H1 (cell line): Measurements from ENCODE around the gene C9orf40. TPM values are rescaled to one million over a fixed set of nuclear protein-coding genes. Genes with fewer than 3 reads are reported as not detected.

Experiments
- CTCF ChIA-PET: fragments of 300-600 bp; sonication (Branson Sonifier 250); formaldehyde crosslinking; loops from one replicate; lab custom pipeline; 2021; ENCODE audit not compliant: partially characterized antibody; lab: Charles Lee
- POLR2A ChIA-PET: fragments of 300-600 bp; sonication (Branson Sonifier 250); formaldehyde crosslinking; loops from one replicate; lab custom pipeline; 2021; ENCODE audit warnings: inconsistent platforms; ENCODE audit not compliant: partially characterized antibody; lab: Charles Lee
- DNase-seq, 2 experiments: peaks; one replicate each; pipeline versions ENCODE4 v3.0.0 to v3.0.0-alpha.2; 2010 to 2022; ENCODE audit warnings: low spot score in 2 of 2, low read depth in 1 of 2, mixed read lengths in 1 of 2
- FAIRE-seq: peaks from 2 replicates; lab custom pipeline; 2011; peaks lifted over from hg19 to GRCh38; lab: Jason Lieb, UNC
- H2AFZ ChIP-seq: 2 replicates; pipeline ENCODE4 v1.8.1; 2012; ENCODE audit warnings: low read length, inconsistent platforms
- H2AK5ac ChIP-seq: 2 replicates; pipeline ENCODE4 v1.6.1; 2013; ENCODE audit warnings: low read depth, low read length
- H2BK120ac ChIP-seq: replicated peaks from 2 replicates; pipeline ENCODE3; 2013; ENCODE audit warnings: low read depth, low read length, inconsistent platforms
- H2BK12ac ChIP-seq: 2 replicates; pipeline ENCODE4 v1.6.1; 2013; ENCODE audit warnings: low read depth, low read length
- H2BK15ac ChIP-seq: 2 replicates; pipeline ENCODE4 v1.6.1; 2013; ENCODE audit warnings: low read length
- H2BK20ac ChIP-seq: 2 replicates; pipeline ENCODE4 v1.6.1; 2013; ENCODE audit warnings: low read length
- H2BK5ac ChIP-seq: 2 replicates; pipeline ENCODE4 v1.6.1; 2013; ENCODE audit warnings: low read depth, low read length
- H3K14ac ChIP-seq: 2 replicates; pipeline ENCODE4 v1.6.1; 2013; ENCODE audit warnings: inconsistent platforms; ENCODE audit not compliant: insufficient read length
- H3K18ac ChIP-seq: 2 replicates; pipeline ENCODE4 v1.6.1; 2013; ENCODE audit warnings: low read length; ENCODE audit errors: extremely low read depth
- H3K23ac ChIP-seq: 2 replicates; pipeline ENCODE4 v1.6.1; 2013; ENCODE audit warnings: inconsistent platforms; ENCODE audit not compliant: insufficient read length
- H3K23me2 ChIP-seq: 2 replicates; pipeline ENCODE4 v1.6.1; 2013; ENCODE audit warnings: low read depth, low read length
- H3K27ac ChIP-seq: 2 replicates; pipeline ENCODE4 v1.6.1; 2011; ENCODE audit warnings: low read depth, low read length, inconsistent platforms
- H3K27me3 ChIP-seq, 4 experiments: replicated peaks in 1 of 4; 1 replicate in 1 of 4; 2 replicates in 3 of 4; pipeline versions ENCODE4 v1.6.1 to v1.8.1; 2011 to 2013; ENCODE audit warnings: low read length in 3 of 4, mild to moderate bottlenecking in 3 of 4, inconsistent platforms in 2 of 4, mixed read lengths in 2 of 4, moderate library complexity in 1 of 4; ENCODE audit not compliant: control insufficient read depth in 3 of 4, insufficient read depth in 3 of 4; ENCODE audit errors: extremely low read depth in 1 of 4
- H3K36me3 ChIP-seq, 4 experiments: 2 replicates each; pipeline versions ENCODE4 v1.6.1 to v1.8.1; 2011 to 2013; ENCODE audit warnings: mild to moderate bottlenecking in 4 of 4, low read length in 3 of 4, moderate library complexity in 2 of 4, control low read depth in 1 of 4, inconsistent platforms in 1 of 4; ENCODE audit not compliant: insufficient read depth in 4 of 4, control insufficient read depth in 2 of 4
- H3K4ac ChIP-seq: replicated peaks from 2 replicates; pipeline ENCODE3; 2013; ENCODE audit warnings: low read length, low read depth, mixed read lengths, inconsistent platforms; ENCODE audit not compliant: insufficient read length
- H3K4me1 ChIP-seq, 4 experiments: replicated peaks in 1 of 4; 1 replicate in 1 of 4; 2 replicates in 3 of 4; pipeline versions ENCODE4 v1.6.1 to v1.8.1; 2011 to 2013; ENCODE audit warnings: low read length in 3 of 4, inconsistent platforms in 2 of 4, mixed read lengths in 1 of 4; ENCODE audit not compliant: insufficient read depth in 4 of 4, control insufficient read depth in 3 of 4
- H3K4me2 ChIP-seq, 2 experiments: 2 replicates each; pipeline versions ENCODE4 v1.6.1 to v1.8.1; 2011 to 2013; ENCODE audit warnings: low read depth in 2 of 2, low read length in 2 of 2, control low read depth in 1 of 2, inconsistent platforms in 1 of 2, mild to moderate bottlenecking in 1 of 2; ENCODE audit not compliant: insufficient read depth in 1 of 2
- H3K4me3 ChIP-seq, 4 experiments: fragments of 200-600, 300-600 bp in 1 of 4; sonication (generic), shearing (Covaris generic), sonication (Bioruptor Twin) in 1 of 4; 2 replicates each; pipeline versions ENCODE4 v1.5.1 to v1.8.1; 2011 to 2016; ENCODE audit warnings: low read length in 4 of 4, low read depth in 3 of 4, control low read depth in 2 of 4, inconsistent platforms in 2 of 4, mild to moderate bottlenecking in 2 of 4, mixed read lengths in 1 of 4, moderate library complexity in 1 of 4; ENCODE audit not compliant: insufficient read depth in 2 of 4; ENCODE audit errors: extremely low read depth in 1 of 4
- H3K56ac ChIP-seq: replicated peaks from 2 replicates; pipeline ENCODE3; 2013; ENCODE audit warnings: low read depth, mild to moderate bottlenecking, mixed read lengths, low read length, inconsistent platforms; ENCODE audit not compliant: insufficient read length
- H3K79me1 ChIP-seq: 2 replicates; pipeline ENCODE4 v1.6.1; 2013; ENCODE audit warnings: low read depth, low read length, control low read depth
- H3K79me2 ChIP-seq, 2 experiments: 2 replicates each; pipeline versions ENCODE4 v1.6.1 to v1.8.1; 2012 to 2013; ENCODE audit warnings: low read length in 2 of 2, mild to moderate bottlenecking in 2 of 2, inconsistent platforms in 1 of 2; ENCODE audit not compliant: insufficient read depth in 2 of 2, control insufficient read depth in 1 of 2
- H3K9ac ChIP-seq, 4 experiments: replicated peaks in 1 of 4; 1 replicate in 1 of 4; 2 replicates in 3 of 4; pipeline versions ENCODE4 v1.6.1 to v1.8.1; 2011 to 2013; ENCODE audit warnings: low read depth in 3 of 4, low read length in 3 of 4, control low read depth in 2 of 4, mild to moderate bottlenecking in 2 of 4, moderate library complexity in 2 of 4, inconsistent platforms in 1 of 4; ENCODE audit errors: extremely low read depth in 1 of 4
- H3K9me3 ChIP-seq, 2 experiments: 2 replicates each; pipeline versions ENCODE4 v1.6.1 to v1.8.1; 2012 to 2013; ENCODE audit warnings: mild to moderate bottlenecking in 2 of 2, moderate library complexity in 2 of 2, control low read depth in 1 of 2, inconsistent platforms in 1 of 2, low read depth in 1 of 2, low read length in 1 of 2, mixed read lengths in 1 of 2; ENCODE audit not compliant: insufficient read depth in 2 of 2
- H4K20me1 ChIP-seq, 2 experiments: replicated peaks in 1 of 2; 2 replicates each; pipeline versions ENCODE3 to v1.8.1; 2011 to 2013; ENCODE audit warnings: inconsistent platforms in 2 of 2, low read length in 2 of 2, mild to moderate bottlenecking in 1 of 2; ENCODE audit not compliant: insufficient read depth in 2 of 2, control insufficient read depth in 1 of 2
- H4K5ac ChIP-seq: 2 replicates; pipeline ENCODE4 v1.6.1; 2013; ENCODE audit warnings: low read length, low read depth, mixed read lengths, inconsistent platforms; ENCODE audit not compliant: insufficient read length
- H4K8ac ChIP-seq: 2 replicates; pipeline ENCODE4 v1.8.0; 2013; ENCODE audit warnings: mild to moderate bottlenecking, moderate library complexity, low read length, inconsistent platforms; ENCODE audit not compliant: insufficient read depth; ENCODE audit errors: extremely low read depth
- H4K91ac ChIP-seq: replicated peaks from 2 replicates; pipeline ENCODE3; 2013; ENCODE audit warnings: low read length, mixed read lengths, inconsistent platforms; ENCODE audit not compliant: insufficient read length
- CHD1 ChIP-seq: IDR thresholded peaks from 2 replicates; pipeline ENCODE4 v1.6.1; 2012; ENCODE audit warnings: low read depth, low read length, improper control_type of control experiment
- HDAC2 ChIP-seq, 2 experiments: fragments of 300-600 bp in 1 of 2; sonication (generic) in 1 of 2; IDR thresholded peaks; 2 replicates each; pipeline ENCODE4 v1.6.1; 2011 to 2012; ENCODE audit warnings: low read depth in 2 of 2, low read length in 2 of 2, mild to moderate bottlenecking in 2 of 2, moderate library complexity in 2 of 2, borderline replicate concordance in 1 of 2, inconsistent platforms in 1 of 2
- MAFK ChIP-seq: IDR thresholded peaks from 2 replicates; pipeline ENCODE4 v1.6.1; 2012; ENCODE audit warnings: low read depth, mild to moderate bottlenecking, improper control_type of control experiment, low read length
- NRF1 ChIP-seq: IDR thresholded peaks from 2 replicates; pipeline ENCODE4 v1.6.1; 2011; ENCODE audit warnings: mild to moderate bottlenecking, low read depth, low read length, improper control_type of control experiment
- PHF8 ChIP-seq: fragments of 200-600 bp; sonication (generic); conservative IDR thresholded peaks from 2 replicates; pipeline ENCODE4 v1.7.1; 2012; ENCODE audit warnings: low read depth, mild to moderate bottlenecking, inconsistent platforms, low read length, moderate library complexity
- RFX5 ChIP-seq: IDR thresholded peaks from 2 replicates; pipeline ENCODE4 v1.6.1; 2011; ENCODE audit warnings: low read depth, low read length, improper control_type of control experiment, borderline replicate concordance
- SRF ChIP-seq: IDR thresholded peaks from 2 replicates; pipeline ENCODE4 v1.6.1; 2011; ENCODE audit warnings: mild to moderate bottlenecking, low read depth, low read length, moderate library complexity
- SUZ12 ChIP-seq: fragments of 200-600 bp; sonication (generic); IDR thresholded peaks from 2 replicates; pipeline ENCODE4 v1.6.1; 2012; ENCODE audit warnings: mild to moderate bottlenecking, inconsistent platforms, low read length, moderate library complexity, mixed read lengths
- WGBS, 2 experiments: shearing (Covaris generic) in 1 of 2; methylation state at CpG; one replicate each; pipeline versions ENCODE4 v1.1.6 to v1.1.7; 2013 to 2015; ENCODE audit warnings: low lambda C conversion rate in 2 of 2, mixed read lengths in 2 of 2, inconsistent platforms in 1 of 2, low coverage in 1 of 2, missing lambda C conversion rate in 1 of 2; ENCODE audit not compliant: insufficient replicate concordance in 2 of 2, insufficient coverage in 1 of 2, insufficient read length in 1 of 2; ENCODE audit errors: extremely low coverage in 1 of 2, missing lambda C conversion rate in 1 of 2; 5-methylcytosine and 5-hydroxymethylcytosine counted together
- polyA plus RNA-seq, 7 experiments: library from polyadenylated mRNA; depleted of rRNA in 3 of 7; stranded (reverse) in 5 of 7; unstranded in 2 of 7; fragments of >200 nt in 5 of 7; fragments of 200-250 nt in 2 of 7; gene quantifications; 1 replicate in 5 of 7; 2 replicates in 1 of 7; 4 replicates in 1 of 7; pipeline versions ENCODE4 v1.2.1 to v1.2.3, GENCODE V29; 2011 to 2013; ENCODE audit warnings: missing spikeins in 2 of 7, mixed read lengths in 2 of 7
- total RNA-seq: library from RNA; stranded (reverse); fragmentation: NEBNext Ultra II Directional; extraction: Animal tissue kit (Norgen Biotek cat#: 25700); gene quantifications from 2 replicates; pipeline ENCODE4 v1.2.1, GENCODE V29; 2021

The C9orf40 gene
- total and polyA plus RNA-seq, 2 of the 8 experiments (the other 6 are each of a cell fraction or from before 2014, with no cell fraction given), result 3.6 to 11.2 TPM

- no peak for DNase-seq
- H2BK20ac ChIP-seq, result no peak overlapping the region
- H3K36me3 ChIP-seq, result peaks cover 0 to 5% (median 2%) of the 10 kb centered on the region in 4 experiments; a peak in 4 of 8 replicates
- H3K27ac ChIP-seq, result no peak overlapping the region
- no peak overlapping the region for H3K18ac ChIP-seq
- CTCF ChIA-PET, result no interaction called here
- H3K9ac ChIP-seq, result no peak overlapping the region
- no peak overlapping the region for H3K56ac ChIP-seq
- H2AK5ac ChIP-seq, result no peak overlapping the region
- H3K4me2 ChIP-seq, result no peak overlapping the region
- H3K23me2 ChIP-seq, result no peaks in the 10 kb centered on the region
- no peak overlapping the region for H2BK120ac ChIP-seq
- no peak for FAIRE-seq
- H3K14ac ChIP-seq, result no peak overlapping the region
- no peak overlapping the region for H2BK5ac ChIP-seq
- no peaks in the 10 kb centered on the region for H3K79me2 ChIP-seq
- WGBS, 2 experiments, result 96% methylated on average over 5 of the region's 5 CpGs; no CpG with 5 or more reads in 1 of the 2 experiments
- no peak overlapping the region for H2AFZ ChIP-seq
- H4K5ac ChIP-seq, result no peak overlapping the region
- H3K23ac ChIP-seq, result no peak overlapping the region
- H3K9me3 ChIP-seq, result 0 out of 4 replicates have a peak, but pooled peaks cover 2 to 5% of the 10 kb centered on the region in 2 experiments
- peaks cover 0 to 6% (median 0%) of the 10 kb centered on the region in 4 experiments; a peak in 2 of 7 replicates for H3K4me1 ChIP-seq
- no peak overlapping the region for H3K4me3 ChIP-seq
- H3K4ac ChIP-seq, result no peak overlapping the region
- no peak for TF ChIP-seq SUZ12
- TF ChIP-seq HDAC2 (IDR thresholded peaks at IDR 0.05; ENCODE audit: borderline replicate concordance in 1 of 2, low read depth in 2 of 2, low read length in 2 of 2), result no peak
- no peak for TF ChIP-seq CHD1
- TF ChIP-seq NRF1, result no peak
- TF ChIP-seq PHF8, result no peak
- no peak for TF ChIP-seq SRF
- TF ChIP-seq RFX5, result no peak
- no peak for TF ChIP-seq MAFK
- H3K27me3 ChIP-seq, result no peaks in the 10 kb centered on the region
- no peak overlapping the region for H2BK15ac ChIP-seq
- H3K79me1 ChIP-seq, result no peaks in the 10 kb centered on the region
- no peak overlapping the region for H4K8ac ChIP-seq
- no peaks in the 10 kb centered on the region for H4K20me1 ChIP-seq
- POLR2A ChIA-PET, result no interaction called here
- H4K91ac ChIP-seq, result no peak overlapping the region
- no peak overlapping the region for H2BK12ac ChIP-seq
These were observed 22.8 kb upstream of the C9orf40 start for GRCh38 chr9:74975538-74975937.
